ENCODE results near the gene BTBD3.

BTBD3 gene

DNA sequence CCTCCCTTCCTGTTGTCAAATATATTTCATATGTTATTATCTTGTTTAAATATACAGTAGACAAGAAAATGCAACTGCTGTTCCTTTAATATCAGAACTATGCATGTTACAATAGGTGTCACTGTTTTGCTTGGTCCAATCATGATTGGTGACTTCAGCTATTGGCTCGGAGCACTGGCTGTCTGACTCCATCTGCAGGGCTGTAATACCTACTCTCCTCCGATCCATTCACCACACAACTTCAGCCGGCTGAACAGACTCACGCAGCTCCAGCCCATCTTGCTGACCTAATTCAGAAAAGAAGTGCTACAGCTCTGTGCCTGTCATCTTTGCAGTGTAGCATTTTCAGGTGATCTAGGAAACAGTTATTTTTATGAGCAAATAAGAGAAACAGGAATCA lies at the start of gene BTBD3:
BTBD3 (plus strand) TSS at position 231 of the 400 bp plus-strand sequence. CDS start 383 bp downstream, outside the sequence.
- no peak for DNase-seq

DNA sequence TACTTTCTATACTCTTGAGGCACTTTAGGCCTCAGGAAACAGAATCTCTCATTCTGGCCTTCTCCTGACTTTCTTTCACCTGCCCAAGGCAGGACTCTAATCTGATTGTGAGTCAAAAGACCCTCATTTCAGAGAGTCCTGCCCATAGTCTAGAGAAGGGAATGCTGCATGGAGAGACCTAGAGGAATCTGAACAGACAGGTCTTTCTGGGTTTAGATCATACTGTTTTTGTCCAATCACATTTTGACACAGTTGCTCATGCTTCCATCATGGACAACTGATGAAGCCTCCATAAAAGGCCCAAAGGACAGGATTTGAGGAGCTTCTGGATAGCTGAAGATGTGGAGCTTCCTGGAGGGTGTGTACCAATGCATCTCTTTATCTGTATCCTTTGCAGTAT lies 48.1 kb upstream of the BTBD3 start:
- DNase-seq = no peak

- DNase-seq = no peak
Observed at GRCh38 chr20:11870411-11870810, 47.3 kb upstream of the BTBD3 start.

DNA sequence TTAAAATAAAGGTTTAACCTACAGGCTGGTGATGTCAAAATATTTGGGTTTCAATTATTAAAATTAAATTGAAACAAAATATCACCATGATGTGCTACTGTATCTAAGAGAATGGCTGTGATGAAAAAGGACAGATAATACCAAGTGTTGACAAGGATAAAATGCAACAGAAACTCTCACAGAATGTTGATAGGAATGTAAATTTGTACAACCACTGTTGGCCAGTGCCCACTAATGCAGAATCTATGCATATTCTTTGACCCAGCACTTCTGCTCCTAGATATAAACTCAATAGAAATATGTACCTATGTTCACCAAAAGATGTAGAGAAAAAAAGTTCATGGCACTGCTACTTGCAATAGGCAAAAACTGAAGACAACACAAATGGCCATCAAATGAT lies 41.1 kb upstream of the BTBD3 start:
- DNase-seq = no peak

GRCh38 chr20:11880680-11881079 lies 37.0 kb upstream of the BTBD3 start:
- DNase-seq = no peak

- no peak for DNase-seq
Observed at GRCh38 chr20:11881449-11881848, 36.2 kb upstream of the BTBD3 start.

- DNase-seq = no peak
Observed at GRCh38 chr20:11882651-11883050, 35.0 kb upstream of the BTBD3 start.

DNA sequence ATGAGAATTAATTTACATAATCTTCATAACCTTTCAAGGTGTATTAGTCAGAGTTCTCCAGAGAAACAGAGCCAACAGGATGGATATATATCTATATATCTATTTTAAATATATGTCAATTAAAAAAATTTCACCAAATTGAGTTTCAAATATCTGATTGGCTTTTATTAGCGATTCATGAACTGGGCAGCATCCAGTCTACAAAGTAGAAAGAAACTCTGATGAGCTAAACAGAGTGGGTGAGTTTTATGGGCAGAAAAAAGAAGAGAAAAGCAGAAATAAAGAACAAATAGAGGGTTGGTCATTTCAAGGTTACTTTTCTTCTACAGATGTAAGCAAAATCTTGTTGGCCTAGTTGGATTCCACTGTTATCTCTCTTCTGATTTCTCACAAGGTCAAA lies 29.0 kb upstream of the BTBD3 start:
- DNase-seq = no peak

- peak; percentile 28 for DNase-seq
Observed at GRCh38 chr20:11890331-11891076, 27.2 kb upstream of the BTBD3 start.

- DNase-seq = no peak
Observed at GRCh38 chr20:11891077-11891775, 26.5 kb upstream of the BTBD3 start.

- DNase-seq = peak; percentile 30
Observed at GRCh38 chr20:11891776-11892545, 25.7 kb upstream of the BTBD3 start.

- DNase-seq = no peak
Observed at GRCh38 chr20:11894062-11894461, 23.6 kb upstream of the BTBD3 start.

GRCh38 chr20:11895861-11896387 lies 21.8 kb upstream of the BTBD3 start:
- no peak for DNase-seq

- DNase-seq = no peak
Observed at GRCh38 chr20:11901127-11901526, 16.6 kb upstream of the BTBD3 start.

DNA sequence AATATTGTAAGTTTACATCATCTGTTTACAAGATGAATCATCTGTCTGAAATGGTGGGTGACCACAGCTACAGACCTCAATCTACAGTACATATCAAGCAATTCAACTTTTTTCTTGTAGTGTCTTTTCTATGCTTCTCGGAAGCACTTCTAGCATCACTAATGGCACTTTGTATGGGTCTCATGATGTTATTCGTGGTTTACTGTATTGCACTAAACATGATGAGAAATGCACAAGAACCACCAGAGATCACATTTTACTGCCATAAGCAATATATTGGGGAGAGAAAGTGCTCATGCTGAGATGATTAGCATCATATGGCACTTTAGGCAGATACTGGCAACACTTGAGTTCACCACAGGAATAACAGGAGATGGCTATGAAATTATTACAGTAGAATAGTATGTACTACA lies 15.4 kb upstream of the BTBD3 start:
- no peak for DNase-seq

DNA sequence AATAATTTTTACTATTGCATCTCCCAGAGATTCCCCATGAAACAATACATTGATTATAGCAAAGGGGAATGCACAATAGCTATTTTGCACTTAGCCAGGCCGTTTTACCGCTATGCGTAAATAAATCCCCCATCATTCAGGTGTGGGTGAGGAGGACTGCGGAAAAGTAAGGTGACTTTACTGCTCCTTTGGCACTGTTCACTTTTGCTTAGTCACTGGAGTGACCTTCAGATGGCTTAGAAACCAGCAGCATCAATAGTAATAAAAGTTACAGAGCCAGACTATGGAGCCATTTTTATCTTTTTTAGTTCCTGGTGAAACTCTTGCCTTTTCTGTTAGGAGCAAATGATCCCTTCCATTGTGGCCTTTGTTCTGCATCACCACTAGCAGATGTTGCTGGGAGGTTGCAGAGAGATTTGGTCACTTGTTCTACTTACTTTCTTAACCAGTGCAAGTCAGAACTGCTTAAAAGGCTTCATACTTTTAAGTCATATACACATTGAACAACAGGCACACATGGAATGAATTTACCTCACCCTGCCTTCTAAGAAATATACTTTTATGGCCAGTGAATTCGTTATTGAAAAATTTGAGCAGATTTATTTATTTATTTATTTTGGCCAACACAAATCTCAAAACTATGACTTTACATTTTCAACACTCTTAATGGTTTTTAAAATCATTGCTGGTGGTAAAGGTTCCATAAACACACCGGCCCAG lies 12.1 kb upstream of the BTBD3 start:
- no peak for DNase-seq

- DNase-seq = no peak
Observed at GRCh38 chr20:11906626-11907480, 10.8 kb upstream of the BTBD3 start.

- no peak for DNase-seq
Observed at GRCh38 chr20:11907621-11908020, 10.1 kb upstream of the BTBD3 start.

DNA sequence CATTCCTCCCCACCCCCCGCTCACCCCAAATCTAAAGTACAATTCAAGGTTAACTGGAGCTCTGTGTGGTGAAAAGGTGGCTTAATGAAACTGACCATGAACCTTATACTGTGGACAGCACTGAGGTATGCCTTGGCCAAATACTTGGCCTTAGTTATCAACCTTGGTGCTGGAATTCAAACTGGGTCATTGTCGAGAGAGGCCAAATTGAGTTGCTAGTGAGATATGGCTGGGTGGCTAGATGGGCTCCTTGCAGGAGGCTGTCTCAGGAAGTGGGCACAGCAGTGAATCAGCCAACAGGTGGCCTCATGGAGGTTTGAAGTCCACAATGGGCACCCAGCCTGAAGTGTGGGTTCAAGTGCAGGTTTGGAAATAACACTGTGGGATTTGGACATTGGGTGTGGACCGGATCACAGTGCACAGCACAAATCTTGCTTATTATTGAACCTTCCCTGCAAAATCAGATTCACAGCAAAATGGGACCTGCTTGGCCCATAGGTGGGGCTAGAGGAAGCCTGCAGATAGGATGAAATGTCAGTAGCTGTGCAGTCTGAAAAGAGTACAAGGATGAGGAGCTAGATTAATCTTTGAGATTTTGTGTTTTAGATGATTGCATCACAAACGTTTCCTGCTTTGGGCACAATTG lies 5.6 kb upstream of the BTBD3 start:
- DNase-seq = no peak

DNA sequence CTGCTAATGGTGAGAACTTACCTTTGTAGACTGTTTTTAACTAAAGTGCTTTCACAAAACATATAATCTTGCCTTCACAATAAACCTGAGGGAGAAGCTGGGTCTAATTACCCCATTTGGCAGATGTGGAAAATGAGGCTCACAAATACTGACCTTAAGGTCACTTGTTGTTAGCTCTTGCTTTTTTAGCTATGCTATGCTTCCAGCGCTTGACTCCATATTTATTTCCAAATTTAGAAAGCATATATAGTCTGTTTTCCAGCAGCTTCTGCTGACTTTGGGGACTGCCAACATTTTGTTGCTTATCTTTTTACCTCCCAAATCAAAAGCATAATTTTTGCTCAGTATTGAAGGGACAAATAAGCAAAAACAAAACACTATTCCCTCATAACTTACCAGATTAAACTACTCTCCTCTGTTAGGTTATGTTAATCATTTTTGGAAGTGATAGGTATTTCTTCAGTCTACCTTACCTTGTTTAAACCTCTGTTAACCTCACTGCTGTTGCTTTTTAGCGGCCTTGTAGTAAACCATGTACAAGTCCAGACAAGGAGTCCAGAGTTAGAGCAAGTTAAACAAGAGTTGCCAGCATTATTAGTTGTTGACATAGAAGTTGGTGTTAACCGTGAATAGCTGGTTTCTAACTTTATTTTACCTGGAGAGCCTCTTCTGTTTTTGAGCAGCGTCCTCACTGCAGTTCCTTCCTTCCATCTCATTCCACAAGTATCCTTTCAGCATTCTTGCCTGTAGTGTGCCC lies 4.9 kb upstream of the BTBD3 start:
- no peak for DNase-seq

All from activated gamma-delta T cell treated with Interleukin-2 at 50 U/mL for 16 hours (primary cell).